K562 (cell line): ENCODE results near the gene SRCAP. TPM values are rescaled to one million over a fixed set of nuclear protein-coding genes. Genes with fewer than 3 reads are reported as not detected.
A peak's percentile ranks its signal among the peaks of the same experiment; 100 is the strongest.

Experiments
- ATF1 ChIP-seq, 2 experiments: fragments of 450-650 bp in 1 of 2; IDR thresholded peaks; 2 replicates each; pipeline ENCODE4 v1.6.1; 2016; ENCODE audit warnings: missing compliant biosample characterization in 1 of 2, missing genetic modification characterization in 1 of 2
- BRCA1 ChIP-seq, 2 experiments: fragments of 450-650 bp in 1 of 2; sonication (generic) in 1 of 2; formaldehyde crosslinking in 1 of 2; IDR thresholded peaks; 2 replicates each; pipeline versions ENCODE4 v1.5.0 to v1.6.1; 2017 to 2020; ENCODE audit warnings: mild to moderate bottlenecking in 1 of 2, missing genetic modification reagents in 1 of 2
- CHD2 ChIP-seq: IDR thresholded peaks from 2 replicates; pipeline ENCODE4 v1.6.1; 2011; ENCODE audit warnings: low read depth, low read length
- CUX1 ChIP-seq: fragments of 200-800 bp; sonication (Bioruptor generic); IDR thresholded peaks from 2 replicates; pipeline ENCODE4 v1.6.1; 2016; ENCODE audit warnings: missing genetic modification characterization, missing compliant biosample characterization
- ELF1 ChIP-seq: fragments of 200-800 bp; sonication (Bioruptor generic); IDR thresholded peaks from 2 replicates; pipeline ENCODE4 v1.6.1; 2016; ENCODE audit warnings: missing genetic modification characterization, missing compliant biosample characterization
- GABPB1 ChIP-seq: sonication (generic); formaldehyde crosslinking; IDR thresholded peaks from 2 replicates; pipeline ENCODE4 v1.8.0; 2022; ENCODE audit warnings: mild to moderate bottlenecking, missing genetic modification reagents
- RB1 ChIP-seq: fragments of 450-650 bp; IDR thresholded peaks from 2 replicates; pipeline ENCODE4 v1.6.1; 2017; ENCODE audit warnings: low read depth, mild to moderate bottlenecking
- TBP ChIP-seq: optimal IDR thresholded peaks from 2 replicates; pipeline ENCODE3; 2011; ENCODE audit warnings: low read depth, low read length, improper control_type of control experiment
- ZBTB11 ChIP-seq, 3 experiments: fragments of 200-800 bp in 1 of 3; fragments of 250-450 bp in 1 of 3; fragments of 450-650 bp in 1 of 3; sonication (Bioruptor Pico) in 1 of 3; sonication (Bioruptor generic) in 1 of 3; formaldehyde crosslinking in 1 of 3; IDR thresholded peaks; 2 replicates each; pipeline versions ENCODE4 v1.6.1 to v1.8.0; 2016 to 2022; ENCODE audit warnings: mild to moderate bottlenecking in 2 of 3, missing genetic modification characterization in 2 of 3, missing compliant biosample characterization in 1 of 3, moderate library complexity in 1 of 3
- ZEB2 ChIP-seq: fragments of 450-650 bp; IDR thresholded peaks from 2 replicates; pipeline ENCODE4 v1.6.1; 2016
- ZNF174 ChIP-seq: fragments of 250-450 bp; sonication (Bioruptor Pico); IDR thresholded peaks from 2 replicates; pipeline ENCODE4 v1.4.0; 2020; ENCODE audit warnings: mild to moderate bottlenecking
- ZNF239 ChIP-seq: fragments of 250-450 bp; sonication (Bioruptor Pico); IDR thresholded peaks from 2 replicates; pipeline ENCODE4 v1.4.0; 2020; ENCODE audit warnings: mild to moderate bottlenecking
- polyA plus RNA-seq, 8 experiments: library from polyadenylated mRNA; depleted of rRNA in 4 of 8; stranded (reverse) in 5 of 8; unstranded in 3 of 8; fragments of >200 nt; fragmentation: Nextera tagmentation in 2 of 8; fragmentation: Illumina TruSeq in 1 of 8; extraction: Ambion mirVana in 2 of 8; extraction: Trizol in 1 of 8; gene quantifications; 2 replicates each; pipeline versions ENCODE4 v1.2.1 to v1.2.3, GENCODE V29; 2011 to 2014; ENCODE audit warnings: inconsistent platforms in 1 of 8, missing spikeins in 1 of 8
- total RNA-seq, 7 experiments: library from RNA; depleted of rRNA in 6 of 7; stranded (reverse); fragments of >200 nt in 6 of 7; fragmentation: Illumina TruSeq in 2 of 7; extraction: Trizol in 2 of 7; gene quantifications; 2 replicates each; pipeline versions ENCODE4 v1.2.1 to v1.2.3, GENCODE V29; 2011 to 2021; ENCODE audit warnings: low replicate concordance in 1 of 7
- TF ChIP-seq, protein P1 (sequence below): fragments of 450-650 bp; formaldehyde crosslinking; conservative IDR thresholded peaks from 2 replicates; pipeline ENCODE4 v1.4.0; 2022; ENCODE audit warnings: mild to moderate bottlenecking, missing genetic modification characterization
- TF ChIP-seq, protein P2 (sequence below): fragments of 450-650 bp; formaldehyde crosslinking; IDR thresholded peaks from 2 replicates; pipeline ENCODE4 v1.4.0; 2020; ENCODE audit warnings: mild to moderate bottlenecking, moderate library complexity

Gene SRCAP
- total and polyA plus RNA-seq, 9 of the 15 experiments (the other 6 are each of a cell fraction or from before 2014, with no cell fraction given), result 0.21 to 62.6 (median 5.8) TPM

- no peak for TF ChIP-seq CUX1 (CRISPR knock-in tag)
- TF ChIP-seq, protein P1, sequence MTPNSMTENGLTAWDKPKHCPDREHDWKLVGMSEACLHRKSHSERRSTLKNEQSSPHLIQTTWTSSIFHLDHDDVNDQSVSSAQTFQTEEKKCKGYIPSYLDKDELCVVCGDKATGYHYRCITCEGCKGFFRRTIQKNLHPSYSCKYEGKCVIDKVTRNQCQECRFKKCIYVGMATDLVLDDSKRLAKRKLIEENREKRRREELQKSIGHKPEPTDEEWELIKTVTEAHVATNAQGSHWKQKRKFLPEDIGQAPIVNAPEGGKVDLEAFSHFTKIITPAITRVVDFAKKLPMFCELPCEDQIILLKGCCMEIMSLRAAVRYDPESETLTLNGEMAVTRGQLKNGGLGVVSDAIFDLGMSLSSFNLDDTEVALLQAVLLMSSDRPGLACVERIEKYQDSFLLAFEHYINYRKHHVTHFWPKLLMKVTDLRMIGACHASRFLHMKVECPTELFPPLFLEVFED (CRISPR knock-in tag), result peak; percentile 50; the same call in 1 of the 2 replicates
- TF ChIP-seq, protein P2, sequence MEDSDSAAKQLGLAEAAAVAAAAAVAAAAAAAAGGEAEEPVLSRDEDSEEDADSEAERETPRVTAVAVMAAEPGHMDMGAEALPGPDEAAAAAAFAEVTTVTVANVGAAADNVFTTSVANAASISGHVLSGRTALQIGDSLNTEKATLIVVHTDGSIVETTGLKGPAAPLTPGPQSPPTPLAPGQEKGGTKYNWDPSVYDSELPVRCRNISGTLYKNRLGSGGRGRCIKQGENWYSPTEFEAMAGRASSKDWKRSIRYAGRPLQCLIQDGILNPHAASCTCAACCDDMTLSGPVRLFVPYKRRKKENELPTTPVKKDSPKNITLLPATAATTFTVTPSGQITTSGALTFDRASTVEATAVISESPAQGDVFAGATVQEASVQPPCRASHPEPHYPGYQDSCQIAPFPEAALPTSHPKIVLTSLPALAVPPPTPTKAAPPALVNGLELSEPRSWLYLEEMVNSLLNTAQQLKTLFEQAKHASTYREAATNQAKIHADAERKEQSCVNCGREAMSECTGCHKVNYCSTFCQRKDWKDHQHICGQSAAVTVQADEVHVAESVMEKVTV (CRISPR knock-in tag), result no peak
- peak; percentile 59 for TF ChIP-seq TBP
- TF ChIP-seq ZNF174, result no peak
- TF ChIP-seq ZNF239, result no peak
- TF ChIP-seq BRCA1 (IDR thresholded peaks at IDR 0.05), result no peak
- peak; percentile 30; the same call in 1 of the 2 replicates for TF ChIP-seq BRCA1 (CRISPR knock-in tag; IDR thresholded peaks at IDR 0.05)
- TF ChIP-seq RB1, result peak; percentile 95
- TF ChIP-seq ATF1 (CRISPR knock-in tag; IDR thresholded peaks at IDR 0.05), result no peak
- TF ChIP-seq ATF1 (tag; IDR thresholded peaks at IDR 0.05), result 0 out of 2 replicates have a peak, but pooled peaks have one; percentile 18
- TF ChIP-seq ZEB2, result 0 out of 2 replicates have a peak, but pooled peaks have one; percentile 21
- peak; percentile 72; the same call in 1 of the 2 replicates for TF ChIP-seq GABPB1 (CRISPR knock-in tag)
- peak; percentile 82 for TF ChIP-seq ELF1 (tag)
- TF ChIP-seq CHD2, result peak; percentile 48
- peak in 1 of 3 experiments; percentile 81; a peak in 2 of 6 replicates for TF ChIP-seq ZBTB11 (CRISPR knock-in tag; IDR thresholded peaks at IDR 0.05)
These were observed at the start of gene SRCAP (continued) for GRCh38 chr16:30698816-30699614.
